GM12891 (cell line): ENCODE results near the gene AGMAT.

ENCODE experiments used
- DNase-seq: peaks from one replicate; pipeline ENCODE4 v3.0.0; 2011; ENCODE audit warnings: low spot score; ENCODE audit not compliant: insufficient read length
- FAIRE-seq: peaks from 2 replicates; lab custom pipeline; 2011; peaks lifted over from hg19 to GRCh38; lab: Jason Lieb, UNC
- PAX5 ChIP-seq: IDR thresholded peaks from 2 replicates; pipeline ENCODE4 v1.6.1; 2011; ENCODE audit warnings: low read length, moderate library complexity, mild to moderate bottlenecking; ENCODE audit not compliant: insufficient read depth, severe bottlenecking
- POLR2A ChIP-seq: IDR thresholded peaks from 2 replicates; pipeline ENCODE4 v1.6.1; 2011; ENCODE audit warnings: low read depth, low read length, control low read depth
- POLR2AphosphoS5 ChIP-seq: IDR thresholded peaks from 2 replicates; pipeline ENCODE4 v1.6.1; 2011; ENCODE audit warnings: low read depth, low read length, control low read depth
- POU2F2 ChIP-seq: IDR thresholded peaks from 2 replicates; pipeline ENCODE4 v1.6.1; 2011; ENCODE audit warnings: low read depth, mild to moderate bottlenecking, control low read depth, low read length, moderate library complexity
- SPI1 ChIP-seq: IDR thresholded peaks from 2 replicates; pipeline ENCODE4 v1.6.1; 2011; ENCODE audit warnings: low read depth, low read length, control low read depth
- TAF1 ChIP-seq: IDR thresholded peaks from 2 replicates; pipeline ENCODE4 v1.6.1; 2011; ENCODE audit warnings: low read depth, low read length, control low read depth

Gene AGMAT

GRCh38 chr1:15559189-15559810 lies 25.6 kb downstream of the AGMAT start:
- DNase-seq (no peak), FAIRE-seq (no peak)
- TF ChIP-seq POLR2AphosphoS5 (no peak), SPI1 (no peak), TAF1 (no peak), PAX5 (no peak), POLR2A (no peak), POU2F2 (no peak)

GRCh38 chr1:15558516-15558915 lies 26.3 kb downstream of the AGMAT start:
- DNase-seq (no peak), FAIRE-seq (no peak)
- no peak for TF ChIP-seq TAF1
- TF ChIP-seq PAX5: no peak
- TF ChIP-seq POLR2AphosphoS5: no peak
- TF ChIP-seq POLR2A: no peak
- TF ChIP-seq POU2F2: no peak
- no peak for TF ChIP-seq SPI1

- no peak for FAIRE-seq
- TF ChIP-seq TAF1 (no peak), POLR2AphosphoS5 (no peak), POLR2A (no peak), SPI1 (no peak), POU2F2 (no peak), PAX5 (no peak)
- DNase-seq: no peak
Observed at GRCh38 chr1:15557594-15557993, 27.3 kb downstream of the AGMAT start.

DNA sequence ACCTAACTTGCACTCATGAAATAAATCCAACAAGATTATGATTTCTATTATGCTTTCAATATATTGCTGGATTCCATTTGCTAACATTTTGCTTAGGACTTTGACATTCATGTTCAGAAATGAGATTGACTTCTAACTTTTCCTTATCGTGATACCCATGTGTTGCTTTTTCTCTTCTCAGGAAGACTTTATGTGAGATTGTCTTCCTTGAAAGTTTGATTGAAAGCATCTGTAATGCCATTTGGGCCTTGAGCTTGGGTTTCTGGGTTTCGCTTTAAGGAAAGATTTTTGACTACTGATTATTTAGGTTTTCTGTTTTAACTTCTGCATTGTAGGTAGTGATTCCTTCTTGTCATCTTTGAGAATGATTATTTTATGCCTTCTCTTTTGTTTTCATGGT lies 27.8 kb downstream of the AGMAT start:
- FAIRE-seq (no peak), DNase-seq (no peak)
- TF ChIP-seq SPI1 (no peak), PAX5 (no peak), POU2F2 (no peak), TAF1 (no peak), POLR2A (no peak), POLR2AphosphoS5 (no peak)

- no peak for FAIRE-seq
- no peak for DNase-seq
- no peak for TF ChIP-seq POLR2A
- no peak for TF ChIP-seq PAX5
- TF ChIP-seq TAF1: no peak
- no peak for TF ChIP-seq POLR2AphosphoS5
- TF ChIP-seq POU2F2: no peak
- no peak for TF ChIP-seq SPI1
Observed at GRCh38 chr1:15550573-15550972, 34.3 kb downstream of the AGMAT start.

- FAIRE-seq (no peak), DNase-seq (no peak)
- TF ChIP-seq TAF1 (no peak), POU2F2 (no peak), PAX5 (no peak), POLR2A (no peak), SPI1 (no peak), POLR2AphosphoS5 (no peak)
Observed at GRCh38 chr1:15546641-15547040, 38.2 kb downstream of the AGMAT start.

DNA sequence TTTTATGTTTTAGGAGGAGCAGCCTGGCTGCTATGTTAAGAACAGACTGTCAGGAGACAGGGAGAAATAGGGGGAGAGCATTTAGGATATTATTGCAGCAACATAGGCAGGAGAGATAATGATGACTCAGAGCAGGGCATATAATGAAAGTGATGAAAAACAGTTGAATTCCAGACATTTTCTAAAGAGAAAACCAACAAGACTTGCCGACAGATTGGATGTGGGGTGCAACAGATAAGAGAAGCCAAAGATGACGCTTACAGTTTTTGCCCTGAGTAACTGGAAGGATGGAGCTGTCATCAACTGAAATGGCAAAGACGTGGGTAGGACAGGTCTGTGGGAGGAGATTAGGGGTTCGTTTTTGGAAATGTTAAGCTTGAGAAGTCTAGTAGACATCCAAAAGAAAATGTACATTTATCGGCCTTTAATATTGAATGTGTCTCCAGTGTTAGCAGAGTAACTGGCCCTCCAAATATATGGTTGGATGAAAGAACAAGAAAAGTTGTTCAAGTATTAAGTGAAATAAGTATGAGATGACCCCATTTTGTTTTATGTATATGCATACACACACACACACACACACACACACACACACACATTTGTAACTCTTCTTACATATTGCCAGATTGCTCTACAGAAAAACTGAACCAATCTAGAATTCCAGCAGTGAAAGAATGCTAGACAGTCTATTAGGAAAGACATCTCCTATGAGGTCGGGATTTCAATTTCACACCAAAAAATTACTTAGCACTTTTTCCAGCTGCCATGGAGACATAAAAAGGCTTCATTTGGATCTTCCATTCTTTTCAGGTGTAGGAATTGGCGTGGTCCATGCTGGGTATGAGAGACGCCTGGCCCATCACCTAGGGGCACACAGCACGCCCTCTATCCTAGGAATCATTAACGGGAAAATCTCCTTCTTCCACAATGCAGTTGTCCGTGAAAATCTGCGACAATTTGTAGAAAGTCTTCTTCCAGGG lies 41.0 kb downstream of the AGMAT start:
- DNase-seq: no peak
- no peak for TF ChIP-seq TAF1
- no peak for TF ChIP-seq SPI1
- TF ChIP-seq POU2F2: no peak
- TF ChIP-seq PAX5: no peak
- FAIRE-seq: no peak

GRCh38 chr1:15543251-15543588 lies 41.6 kb downstream of the AGMAT start:
- no peak for FAIRE-seq
- TF ChIP-seq POLR2AphosphoS5 (no peak), SPI1 (no peak), TAF1 (no peak), PAX5 (no peak), POLR2A (no peak), POU2F2 (no peak)
- DNase-seq: no peak

DNA sequence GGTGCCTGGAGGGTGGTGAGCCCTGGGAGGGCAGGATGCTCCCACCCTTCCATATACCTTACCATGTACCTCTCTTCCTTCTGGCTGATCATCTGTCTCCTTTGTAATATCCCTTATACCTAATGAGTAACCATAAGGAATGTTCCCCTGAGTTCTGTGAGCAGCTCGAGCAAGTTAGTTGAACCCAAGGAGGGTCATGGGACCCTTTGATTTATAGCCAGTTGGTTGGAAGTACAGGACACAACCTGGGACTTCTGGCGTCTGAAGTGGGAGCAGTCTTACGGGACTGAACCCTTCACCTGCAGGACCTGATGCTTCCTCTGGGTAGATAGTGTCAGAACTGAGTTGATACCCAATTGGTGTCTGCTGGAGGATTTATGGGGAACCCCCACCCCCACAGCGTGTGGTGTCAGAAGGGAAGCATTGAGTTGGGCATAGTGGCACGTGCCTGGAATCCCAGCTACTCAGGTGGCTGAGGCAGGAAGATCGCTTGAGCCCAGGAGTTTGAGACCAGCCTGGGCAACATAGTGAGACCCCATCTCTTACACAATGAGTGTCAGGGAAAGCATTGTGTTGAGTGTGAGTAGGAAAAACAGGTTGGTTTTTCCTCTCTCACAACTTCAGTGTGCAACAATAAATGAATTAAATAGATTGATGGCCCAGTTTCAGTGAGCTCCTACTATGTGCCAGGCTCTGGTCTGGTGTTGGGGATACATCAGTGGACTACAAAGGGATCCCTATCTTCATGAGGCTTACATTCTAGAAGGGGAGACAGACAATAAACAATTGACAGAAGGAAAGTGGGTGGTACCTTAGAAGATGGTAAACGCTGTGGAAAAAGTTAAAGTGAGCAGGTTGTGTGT lies 42.2 kb downstream of the AGMAT start:
- no peak for FAIRE-seq
- DNase-seq: no peak
- TF ChIP-seq POU2F2 (no peak), POLR2AphosphoS5 (no peak), POLR2A (no peak), PAX5 (no peak), TAF1 (no peak), SPI1 (no peak)
